Mesenchymal stem cell (in vitro differentiated cells and primary cell): ENCODE results near the gene VRK2.

Experiments used
- DNase-seq: peaks from one replicate; pipeline ENCODE4 v3.0.0-alpha.2; 2013
- H2AFZ ChIP-seq: one replicate; pipeline ENCODE4 v1.6.1; 2013; ENCODE audit warnings: low read depth, mild to moderate bottlenecking, control low read depth, inconsistent platforms, low read length, moderate library complexity
- H2AK5ac ChIP-seq: 2 replicates; pipeline ENCODE4 v1.6.1; 2013; ENCODE audit warnings: low read length, moderate library complexity, mild to moderate bottlenecking, inconsistent platforms; ENCODE audit not compliant: severe bottlenecking
- H2BK120ac ChIP-seq: one replicate; pipeline ENCODE4 v1.6.1; 2013; ENCODE audit warnings: low read depth, mild to moderate bottlenecking, inconsistent platforms, low read length, moderate library complexity
- H2BK12ac ChIP-seq, 2 experiments: one replicate each; pipeline ENCODE4 v1.6.1; 2013; ENCODE audit warnings: inconsistent platforms in 2 of 2, low read length in 2 of 2, mild to moderate bottlenecking in 2 of 2, moderate library complexity in 2 of 2, control low read depth in 1 of 2
- H2BK15ac ChIP-seq: one replicate; pipeline ENCODE4 v1.6.1; 2013; ENCODE audit warnings: mild to moderate bottlenecking, low read depth, inconsistent platforms; ENCODE audit not compliant: poor library complexity, severe bottlenecking
- H2BK5ac ChIP-seq: 2 replicates; pipeline ENCODE4 v1.6.1; 2013; ENCODE audit warnings: low read depth, mild to moderate bottlenecking, low read length, control low read depth, inconsistent platforms; ENCODE audit not compliant: poor library complexity, severe bottlenecking
- H3K14ac ChIP-seq, 2 experiments: one replicate each; pipeline ENCODE4 v1.6.1; 2013; ENCODE audit warnings: inconsistent platforms in 2 of 2, low read length in 2 of 2, control low read depth in 1 of 2, mild to moderate bottlenecking in 1 of 2, moderate library complexity in 1 of 2
- H3K18ac ChIP-seq, 2 experiments: one replicate each; pipeline ENCODE4 v1.6.1; 2013; ENCODE audit warnings: inconsistent platforms in 2 of 2, low read length in 2 of 2, control low read depth in 1 of 2, low read depth in 1 of 2, mild to moderate bottlenecking in 1 of 2
- H3K23ac ChIP-seq, 2 experiments: one replicate each; pipeline ENCODE4 v1.6.1; 2013; ENCODE audit warnings: inconsistent platforms in 2 of 2, low read length in 2 of 2, mild to moderate bottlenecking in 2 of 2, moderate library complexity in 2 of 2, control low read depth in 1 of 2
- H3K27ac ChIP-seq: 2 replicates; pipeline ENCODE4 v1.5.1; 2013; ENCODE audit warnings: mild to moderate bottlenecking, moderate library complexity, low read length, control low read depth, inconsistent platforms; ENCODE audit not compliant: poor library complexity, severe bottlenecking
- H3K27me3 ChIP-seq, 2 experiments: 2 replicates each; pipeline versions ENCODE4 v1.6.1 to v1.7.0; 2013; ENCODE audit warnings: low read length in 2 of 2, mild to moderate bottlenecking in 2 of 2, moderate library complexity in 2 of 2, control low read depth in 1 of 2, inconsistent platforms in 1 of 2; ENCODE audit not compliant: control insufficient read depth in 1 of 2, insufficient read depth in 1 of 2
- H3K36me3 ChIP-seq, 2 experiments: 2 replicates each; pipeline versions ENCODE4 v1.6.1 to v1.7.0; 2013; ENCODE audit warnings: low read length in 2 of 2, control low read depth in 1 of 2, inconsistent platforms in 1 of 2, low read depth in 1 of 2, mild to moderate bottlenecking in 1 of 2; ENCODE audit not compliant: insufficient read depth in 2 of 2, control insufficient read depth in 1 of 2
- H3K4ac ChIP-seq, 2 experiments: one replicate each; pipeline ENCODE4 v1.6.1; 2013; ENCODE audit warnings: inconsistent platforms in 2 of 2, low read length in 2 of 2, mild to moderate bottlenecking in 2 of 2, moderate library complexity in 2 of 2, control low read depth in 1 of 2, low read depth in 1 of 2
- H3K4me1 ChIP-seq: 2 replicates; pipeline ENCODE4 v1.6.1; 2013; ENCODE audit warnings: low read depth, low read length, control low read depth; ENCODE audit not compliant: control insufficient read depth, insufficient read depth
- H3K4me2 ChIP-seq: 2 replicates; pipeline ENCODE4 v1.6.1; 2013; ENCODE audit warnings: low read length, mild to moderate bottlenecking, inconsistent platforms; ENCODE audit not compliant: poor library complexity, severe bottlenecking
- H3K4me3 ChIP-seq, 2 experiments: 2 replicates each; pipeline versions ENCODE4 v1.5.1 to v1.7.0; 2013; ENCODE audit warnings: low read length in 2 of 2, mild to moderate bottlenecking in 2 of 2, control low read depth in 1 of 2, low read depth in 1 of 2; ENCODE audit not compliant: insufficient read depth in 1 of 2
- H3K79me1 ChIP-seq: replicated peaks from 2 replicates; pipeline ENCODE4 v1.6.1; 2013; ENCODE audit warnings: mild to moderate bottlenecking, control low read depth, low read length, inconsistent platforms; ENCODE audit not compliant: poor library complexity, severe bottlenecking
- H3K9ac ChIP-seq: 2 replicates; pipeline ENCODE4 v1.7.0; 2013; ENCODE audit warnings: mild to moderate bottlenecking, low read length, moderate library complexity
- H3K9me3 ChIP-seq: 2 replicates; pipeline ENCODE4 v1.7.0; 2013; ENCODE audit warnings: mild to moderate bottlenecking, low read length; ENCODE audit not compliant: control insufficient read depth
- H4K8ac ChIP-seq: one replicate; pipeline ENCODE4 v1.6.1; 2013; ENCODE audit warnings: inconsistent platforms, mild to moderate bottlenecking, low read length, moderate library complexity
- H4K91ac ChIP-seq: one replicate; pipeline ENCODE4 v1.6.1; 2013; ENCODE audit warnings: mild to moderate bottlenecking, low read length, inconsistent platforms
- WGBS: methylation state at CpG from one replicate; pipeline ENCODE4 v1.1.7; 2013; ENCODE audit warnings: mixed read lengths; 5-methylcytosine and 5-hydroxymethylcytosine counted together

Gene VRK2

GRCh38 chr2:58046335-58046584 lies 346 bp upstream of the VRK2 start:
- Histone ChIP-seq H2AK5ac (no peak overlapping the region), H3K4me2 (peak overlapping the region; percentile 63), H2BK120ac (no peak overlapping the region), H3K18ac (peak overlapping the region; percentile 83 to 87), H3K27ac (peak overlapping the region; percentile 87), H3K79me1 (peaks cover 3% of the 10 kb centered on the region), H3K23ac (peak overlapping the region in 1 of 2 experiments; percentile 14), H4K8ac (peak overlapping the region; percentile 91), H2BK5ac (no peak overlapping the region), H2BK15ac (peak overlapping the region; percentile 98), H3K4me3 (peak overlapping the region; percentile 72 to 88), H3K36me3 (peaks cover 0 to 19% of the 10 kb centered on the region in 2 experiments), H3K4me1 (peaks cover 5% of the 10 kb centered on the region), H2AFZ (peak overlapping the region; percentile 55), H3K4ac (peak overlapping the region; percentile 35 to 73), H3K27me3 (no peaks in the 10 kb centered on the region), H3K9ac (peak overlapping the region; percentile 96), H3K14ac (no peak overlapping the region), H4K91ac (peak overlapping the region; percentile 84), H2BK12ac (peak overlapping the region in 1 of 2 experiments; percentile 55), H3K9me3 (no peaks in the 10 kb centered on the region)
- WGBS: 9% methylated on average over 10 of the region's 14 CpGs
- no peak for DNase-seq

- H3K4me2 ChIP-seq: peak overlapping the region; percentile 63
- 32% methylated on average over 5 of the region's 13 CpGs for WGBS
Measured at GRCh38 chr2:58047373-58047935, 848 bp downstream of the VRK2 start.

GRCh38 chr2:58047961-58048360 lies 1.4 kb downstream of the VRK2 start:
- H2BK12ac ChIP-seq: no peak overlapping the region
- H3K36me3 ChIP-seq: peaks cover 0 to 26% of the 10 kb centered on the region in 2 experiments
- H3K4me2 ChIP-seq: no peak overlapping the region
- H3K9ac ChIP-seq: peak overlapping the region; percentile 96
- H4K91ac ChIP-seq: no peak overlapping the region
- H2AFZ ChIP-seq: no peak overlapping the region
- H2AK5ac ChIP-seq: no peak overlapping the region
- H2BK5ac ChIP-seq: no peak overlapping the region
- H3K18ac ChIP-seq: no peak overlapping the region
- no peak overlapping the region for H3K27ac ChIP-seq
- no peak overlapping the region for H4K8ac ChIP-seq
- peaks cover 3% of the 10 kb centered on the region for H3K79me1 ChIP-seq
- 84% methylated on average over 3 of the region's 3 CpGs for WGBS
- H3K9me3 ChIP-seq: no peaks in the 10 kb centered on the region
- no peak overlapping the region for H3K4ac ChIP-seq
- H3K23ac ChIP-seq: no peak overlapping the region
- H3K27me3 ChIP-seq: no peaks in the 10 kb centered on the region
- H3K4me3 ChIP-seq: peak overlapping the region in 1 of 2 experiments; percentile 88
- no peak for DNase-seq
- no peak overlapping the region for H3K14ac ChIP-seq
- H2BK120ac ChIP-seq: no peak overlapping the region
- no peak overlapping the region for H2BK15ac ChIP-seq
- H3K4me1 ChIP-seq: peaks cover 5% of the 10 kb centered on the region

More at GRCh38 chr2:58047373-58047935, 848 bp downstream of the VRK2 start:
- Histone ChIP-seq H2AK5ac (no peak overlapping the region), H3K23ac (no peak overlapping the region), H3K4me3 (peak overlapping the region; percentile 72 to 88), H3K14ac (peak overlapping the region in 1 of 2 experiments; percentile 95), H3K4ac (peak overlapping the region in 1 of 2 experiments; percentile 90), H3K79me1 (peaks cover 3% of the 10 kb centered on the region), H4K91ac (no peak overlapping the region), H2BK15ac (no peak overlapping the region), H2BK120ac (no peak overlapping the region), H3K4me1 (peaks cover 5% of the 10 kb centered on the region), H2AFZ (peak overlapping the region; percentile 55), H3K27me3 (no peaks in the 10 kb centered on the region), H2BK12ac (no peak overlapping the region), H3K27ac (no peak overlapping the region), H3K36me3 (peaks cover 0 to 26% of the 10 kb centered on the region in 2 experiments), H3K18ac (peak overlapping the region in 1 of 2 experiments; percentile 87), H4K8ac (no peak overlapping the region), H2BK5ac (no peak overlapping the region), H3K9me3 (no peaks in the 10 kb centered on the region), H3K9ac (peak overlapping the region; percentile 96)
- DNase-seq: no peak

- H3K79me1 ChIP-seq: peaks cover 15% of the 10 kb centered on the region
- H3K27me3 ChIP-seq: no peaks in the 10 kb centered on the region
- peaks cover 2 to 32% of the 10 kb centered on the region in 2 experiments for H3K36me3 ChIP-seq
- H2BK15ac ChIP-seq: no peak overlapping the region
- no peak overlapping the region for H4K91ac ChIP-seq
- no peak overlapping the region for H3K18ac ChIP-seq
- no peak overlapping the region for H3K27ac ChIP-seq
- H2BK5ac ChIP-seq: no peak overlapping the region
- no peak overlapping the region for H2AFZ ChIP-seq
- peaks cover 2% of the 10 kb centered on the region for H3K4me1 ChIP-seq
- H3K14ac ChIP-seq: no peak overlapping the region
- no peak overlapping the region for H2BK120ac ChIP-seq
- no peaks in the 10 kb centered on the region for H3K9me3 ChIP-seq
- no peak overlapping the region for H4K8ac ChIP-seq
- no peak overlapping the region for H3K4me3 ChIP-seq
- H3K4ac ChIP-seq: no peak overlapping the region
- H2BK12ac ChIP-seq: no peak overlapping the region
- H3K9ac ChIP-seq: no peak overlapping the region
- no peak overlapping the region for H3K23ac ChIP-seq
- WGBS: 89% methylated on average over 3 of the region's 3 CpGs
- H2AK5ac ChIP-seq: no peak overlapping the region
- no peak for DNase-seq
- no peak overlapping the region for H3K4me2 ChIP-seq
Measured at GRCh38 chr2:58051445-58051844, 4.8 kb downstream of the VRK2 start.
